GM04503 (cell line): ENCODE measurements around the gene RTN4RL1.

Source experiments
- DNase-seq: peaks from one replicate; pipeline ENCODE4 v3.0.0-alpha.2; 2012; ENCODE audit warnings: low read depth

Gene RTN4RL1

GRCh38 chr17:1894753-1895339 is 130.3 kb downstream of the RTN4RL1 start:
- no peak for DNase-seq

DNA sequence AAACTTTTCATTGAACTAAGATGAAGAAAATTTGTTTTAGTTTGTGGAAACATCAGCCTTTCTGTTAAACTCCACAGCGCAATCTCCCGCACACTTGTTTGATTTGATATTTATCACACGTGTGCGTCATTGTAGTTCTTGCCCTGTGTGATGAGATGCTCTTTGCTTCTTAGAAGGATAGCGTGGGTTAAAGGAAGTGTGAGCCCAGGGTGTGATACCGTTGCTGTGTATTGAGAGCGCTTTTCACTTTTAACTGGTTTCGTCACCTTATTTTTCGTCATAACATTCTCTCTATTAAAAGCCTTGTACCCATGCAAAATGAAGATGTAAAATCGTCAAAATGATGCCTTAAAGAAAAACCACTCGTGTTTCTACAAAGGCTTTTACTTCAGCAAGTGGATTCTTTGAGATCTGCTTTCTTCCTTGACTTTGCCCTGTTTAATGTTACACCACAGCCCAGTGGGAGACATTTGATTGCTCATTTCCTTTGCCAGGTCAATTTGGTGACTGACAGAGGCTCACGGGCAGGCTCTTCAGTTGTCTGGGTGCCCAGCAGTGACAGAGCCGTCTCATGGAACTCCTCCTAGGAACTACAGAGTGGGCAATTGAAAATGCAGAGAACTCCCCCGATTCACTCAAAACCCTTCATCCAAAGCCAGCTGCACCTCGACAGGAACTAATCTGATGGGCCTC is 134.2 kb downstream of the RTN4RL1 start:
- DNase-seq, result no peak

DNA sequence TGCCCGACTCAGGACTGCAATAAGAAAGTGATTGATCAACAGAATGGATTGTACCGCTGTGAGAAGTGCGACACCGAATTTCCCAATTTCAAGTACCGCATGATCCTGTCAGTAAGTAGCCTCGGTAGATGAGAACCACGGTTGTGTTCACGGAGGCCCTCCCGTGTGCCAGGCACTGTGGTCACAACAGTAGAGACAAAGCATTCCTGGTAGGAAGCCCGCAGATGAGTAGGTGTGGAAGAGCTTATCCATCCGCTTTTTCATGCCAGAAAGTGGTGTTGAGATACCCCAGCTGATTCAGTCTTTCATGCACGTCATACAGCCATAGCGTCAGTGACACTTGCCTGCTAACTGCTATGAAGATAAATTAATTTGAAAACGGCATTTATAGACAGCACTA is 136.4 kb downstream of the RTN4RL1 start:
- no peak for DNase-seq
